ENCODE results near the gene COL18A1.

The COL18A1 gene

GRCh38 chr21:45547545-45547900 lies 142.6 kb downstream of the COL18A1 start:
- no peak for DNase-seq (ENCODE audit: low read depth)

- DNase-seq (ENCODE audit: low read depth), result no peak
Measured at GRCh38 chr21:45548711-45549491, 143.9 kb downstream of the COL18A1 start.

- no peak for DNase-seq (ENCODE audit: low read depth)
Measured at GRCh38 chr21:45549626-45550463, 144.9 kb downstream of the COL18A1 start.

- DNase-seq (ENCODE audit: low read depth), result no peak
Measured at GRCh38 chr21:45550522-45551210, 145.7 kb downstream of the COL18A1 start.

DNA sequence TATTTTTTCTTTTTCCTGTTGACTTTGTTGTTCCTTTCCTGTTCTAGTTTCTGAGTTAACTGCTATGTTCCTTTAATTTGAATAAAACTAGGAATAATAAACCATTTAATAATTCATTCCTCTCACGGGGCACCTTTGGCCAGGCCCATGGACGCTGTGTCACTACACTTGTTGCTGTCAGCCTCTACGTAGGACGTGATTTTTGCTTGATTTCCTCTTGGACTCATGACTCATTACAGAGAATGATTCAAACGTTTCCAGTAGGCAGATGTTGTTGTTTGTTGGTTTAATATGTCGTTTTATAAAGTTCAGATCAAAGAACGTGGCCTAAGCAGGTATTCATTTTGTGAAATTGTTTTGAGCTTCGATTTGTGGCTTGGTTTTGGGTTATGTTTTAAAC lies 146.4 kb downstream of the COL18A1 start:
- no peak for DNase-seq (ENCODE audit: low read depth)

DNA sequence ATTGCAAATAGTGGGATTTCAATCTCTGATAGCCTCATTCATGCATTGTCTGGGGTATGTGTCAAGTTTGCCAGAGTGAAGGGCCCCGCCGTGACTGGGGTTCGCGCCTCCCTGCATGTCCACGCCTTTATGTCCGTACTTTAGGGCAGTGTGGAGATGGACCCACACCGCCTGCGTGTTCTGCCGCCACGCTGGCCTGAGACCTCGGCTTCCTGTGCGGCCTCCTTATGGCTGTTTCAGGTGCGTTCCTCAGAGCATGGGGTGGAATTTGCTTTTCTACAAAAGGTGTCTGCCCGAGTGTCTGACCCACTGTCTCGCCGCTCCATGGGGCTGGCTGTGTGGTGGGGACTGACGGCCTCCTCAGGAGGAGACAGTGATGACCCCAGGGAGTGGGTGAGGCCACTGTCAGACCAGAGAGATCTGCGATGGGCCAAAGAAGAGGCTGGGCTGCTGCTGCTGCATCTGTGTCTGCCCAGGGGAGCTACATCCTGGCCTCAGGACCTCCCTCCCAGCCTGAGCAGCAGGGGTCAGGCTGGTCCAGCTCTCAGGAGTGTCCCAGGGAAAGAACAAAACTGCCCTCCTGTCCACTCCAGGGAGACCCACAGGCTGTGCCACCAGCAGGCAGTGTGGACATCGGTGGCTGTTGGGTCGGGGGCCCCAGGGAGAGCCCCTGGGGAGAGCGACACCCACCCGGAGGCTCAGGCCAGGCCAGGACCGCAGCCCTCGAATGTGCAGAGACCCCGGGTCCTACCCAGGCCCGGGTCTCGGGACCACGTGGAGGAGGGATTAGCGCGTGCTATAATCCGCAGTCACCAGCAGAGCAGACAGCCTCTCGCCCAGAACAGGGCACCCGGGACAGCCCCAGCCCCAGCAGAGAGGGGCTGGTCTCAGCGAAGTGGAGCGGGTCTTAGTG lies 147.1 kb downstream of the COL18A1 start:
- DNase-seq (ENCODE audit: low read depth), result no peak

DNA sequence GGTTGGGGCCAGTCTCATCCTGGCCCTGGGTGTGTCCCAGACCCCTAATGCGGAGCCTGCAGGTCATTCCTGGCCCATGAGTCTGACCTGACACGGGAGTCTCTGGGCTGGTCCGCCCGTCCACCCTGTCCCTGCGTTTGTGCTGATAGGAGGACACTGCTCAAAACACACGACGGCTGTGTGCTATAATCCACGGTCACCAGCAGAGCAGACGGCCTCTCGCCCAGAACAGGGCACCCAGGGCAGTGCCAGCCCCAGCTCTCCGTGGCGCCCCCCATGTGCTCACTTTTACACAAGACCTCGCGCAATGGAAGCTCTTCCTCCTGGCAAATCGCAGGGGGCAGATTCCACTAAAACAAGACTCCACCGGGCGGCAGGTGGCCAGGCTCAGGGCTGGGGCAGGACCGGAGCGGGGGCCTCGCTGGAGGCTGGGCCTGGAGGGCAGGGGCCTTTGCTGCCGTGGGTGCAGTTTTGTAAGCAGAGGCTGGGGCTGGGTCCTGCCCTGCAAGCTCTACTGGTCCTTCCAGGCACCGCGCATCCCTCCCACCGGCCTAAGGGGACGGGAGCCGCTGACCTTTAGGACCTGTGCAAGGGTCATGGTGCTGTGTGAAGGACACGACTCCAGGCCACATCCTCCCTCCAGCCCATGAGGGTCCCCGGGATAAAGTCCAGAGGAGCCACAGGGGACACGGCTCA lies 147.9 kb downstream of the COL18A1 start:
- DNase-seq (ENCODE audit: low read depth), result no peak

DNA sequence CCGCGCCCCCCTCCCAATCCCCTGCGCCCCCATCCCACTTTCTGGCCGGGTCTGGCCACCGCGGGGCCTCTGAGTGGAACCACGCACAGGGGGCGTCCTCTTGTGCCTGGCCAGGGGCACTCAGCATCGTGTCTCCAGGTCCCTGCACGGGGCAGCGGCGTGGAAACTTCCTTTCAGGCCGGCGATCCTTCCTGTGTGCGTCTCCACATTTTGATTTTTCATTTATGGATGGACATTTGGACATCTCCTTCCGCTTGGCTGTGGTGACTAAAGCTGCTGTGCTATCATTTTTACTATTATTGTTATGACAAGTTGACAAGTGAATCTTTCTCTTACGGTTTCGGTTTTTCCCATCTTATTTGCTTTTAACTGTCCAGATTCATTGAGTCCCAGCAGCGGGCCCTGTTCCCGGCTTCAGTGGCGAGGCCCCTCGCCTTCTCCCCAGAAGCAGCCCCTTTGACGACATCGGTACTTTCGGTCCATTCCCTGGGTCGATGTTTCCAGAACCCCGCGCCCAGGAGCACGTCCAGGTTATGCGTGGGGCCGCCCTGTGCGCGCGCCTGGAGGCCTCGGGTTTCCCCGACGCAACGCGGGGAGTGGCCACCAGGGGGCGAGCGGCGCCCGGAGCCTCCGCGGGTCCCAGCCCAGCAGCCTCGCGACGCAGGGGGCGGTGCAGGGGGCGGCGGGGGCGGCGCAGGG lies 149.7 kb downstream of the COL18A1 start:
- DNase-seq (ENCODE audit: low read depth), result peak; percentile 91

- DNase-seq (ENCODE audit: low read depth), result no peak
Measured at GRCh38 chr21:45555251-45555556, 150.2 kb downstream of the COL18A1 start.

- no peak for DNase-seq (ENCODE audit: low read depth)
Measured at GRCh38 chr21:45555557-45556301, 150.8 kb downstream of the COL18A1 start.

DNA sequence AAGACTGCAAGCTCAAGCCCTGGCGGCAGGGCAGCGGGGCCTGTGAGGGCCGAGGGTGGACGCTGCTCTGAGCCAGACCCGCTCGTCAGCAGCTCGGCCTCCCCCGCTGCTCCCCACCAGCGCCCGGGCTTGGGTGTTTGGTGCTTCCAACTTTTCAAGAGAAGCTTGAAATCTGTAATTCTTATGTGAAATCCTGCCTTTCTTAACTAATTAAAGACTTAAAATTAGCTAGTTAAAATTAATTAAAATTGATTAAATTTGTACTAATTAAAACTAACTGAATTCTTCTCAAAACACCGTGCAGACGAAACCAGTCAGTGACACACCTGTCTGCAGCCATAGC lies 151.3 kb downstream of the COL18A1 start:
- no peak for DNase-seq (ENCODE audit: low read depth)

DNA sequence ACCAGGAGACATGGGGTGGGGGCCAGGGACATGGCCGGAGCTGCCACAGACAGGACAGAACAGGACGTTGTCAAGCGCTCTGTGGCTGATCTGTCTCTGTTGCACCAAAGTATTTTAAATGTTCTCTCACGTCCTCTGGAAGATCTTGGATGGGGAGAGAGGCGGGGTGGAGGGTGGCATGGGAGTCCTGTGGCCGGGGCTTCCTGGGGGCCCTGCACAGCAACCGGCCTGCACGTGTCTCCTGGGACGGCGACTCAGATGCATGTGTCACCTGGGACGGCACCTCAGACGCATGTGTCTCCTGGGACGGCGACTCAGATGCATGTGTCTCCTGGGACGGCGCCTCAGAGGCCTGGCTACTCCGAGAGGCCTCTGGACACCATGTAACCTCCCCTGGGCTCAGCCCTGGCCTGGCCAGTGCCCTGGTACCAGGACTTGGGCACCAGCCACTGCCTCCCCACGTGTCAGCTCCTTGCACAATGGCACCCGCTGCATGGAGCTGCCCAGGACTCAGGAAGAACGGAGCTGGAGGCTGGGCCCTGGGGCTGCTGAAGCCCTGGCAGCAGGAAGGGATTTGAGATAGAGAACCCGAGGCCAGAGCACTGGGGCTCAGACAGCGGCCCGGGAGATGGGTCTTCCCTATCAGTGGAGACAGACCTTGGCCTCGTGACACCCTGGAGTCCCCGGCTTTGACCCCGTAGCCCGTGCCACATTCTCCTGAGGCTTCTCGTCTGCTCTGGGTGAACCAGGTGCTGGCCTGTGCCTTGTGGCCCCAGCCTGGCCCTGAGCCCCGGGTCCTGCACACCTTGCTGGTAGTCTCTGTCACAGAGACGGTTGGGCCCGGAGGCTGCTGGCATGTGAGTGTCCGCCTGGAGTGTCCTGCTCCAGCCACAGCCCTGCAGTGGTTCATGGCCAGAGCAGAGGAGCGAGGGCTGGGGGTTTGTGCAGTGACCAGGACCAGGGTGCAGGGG lies 152.0 kb downstream of the COL18A1 start:
- no peak for DNase-seq (ENCODE audit: low read depth)

DNA sequence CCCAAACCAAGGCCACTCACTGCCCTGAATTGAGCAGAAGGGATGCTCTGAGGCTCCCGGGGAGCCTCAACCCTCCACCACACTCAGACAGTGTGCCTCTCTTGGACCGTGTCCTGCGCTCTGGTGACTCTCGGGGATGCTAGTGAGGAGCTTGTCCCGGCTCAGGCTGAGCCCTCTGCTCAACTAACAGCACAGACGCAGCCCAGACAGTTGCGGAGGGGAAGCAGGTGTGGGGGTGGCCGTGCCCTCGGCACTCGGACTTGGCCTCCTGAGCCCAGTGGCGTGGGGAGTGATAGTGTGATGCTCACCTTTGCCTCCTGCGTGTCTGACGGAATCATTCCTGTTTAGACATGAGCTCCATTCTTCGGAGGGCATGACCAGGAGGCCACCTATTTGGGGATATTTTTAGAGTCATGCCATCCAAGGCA lies 152.7 kb downstream of the COL18A1 start:
- no peak for DNase-seq (ENCODE audit: low read depth)

- no peak for DNase-seq (ENCODE audit: low read depth)
Measured at GRCh38 chr21:45558044-45558721, 153.2 kb downstream of the COL18A1 start.

- DNase-seq (ENCODE audit: low read depth), result no peak
Measured at GRCh38 chr21:45559216-45560105, 154.5 kb downstream of the COL18A1 start.

GRCh38 chr21:45560106-45561021 lies 155.4 kb downstream of the COL18A1 start:
- no peak for DNase-seq (ENCODE audit: low read depth)

Data from stimulated activated CD8-positive, alpha-beta memory T cell treated with anti-CD3 and anti-CD28 coated beads, Interleukin-15, amount 100 ng/mL, for 24 hours (primary cell).